Stimulated activated CD8-positive, alpha-beta memory T cell treated with anti-CD3 and anti-CD28 coated beads, Interleukin-7, amount 100 ng/mL, for 24 hours (primary cell): ENCODE measurements around the gene ATP6V1G1.
"Not testable (repeated sequence)": the region's sequence is repeated elsewhere in the genome, so short reads cannot be mapped to it uniquely, and the experiment has no call there.

Experiments used
- DNase-seq: peaks from one replicate; pipeline ENCODE4 v3.0.0-alpha.2; 2020; ENCODE audit warnings: low read depth

Gene ATP6V1G1

DNA sequence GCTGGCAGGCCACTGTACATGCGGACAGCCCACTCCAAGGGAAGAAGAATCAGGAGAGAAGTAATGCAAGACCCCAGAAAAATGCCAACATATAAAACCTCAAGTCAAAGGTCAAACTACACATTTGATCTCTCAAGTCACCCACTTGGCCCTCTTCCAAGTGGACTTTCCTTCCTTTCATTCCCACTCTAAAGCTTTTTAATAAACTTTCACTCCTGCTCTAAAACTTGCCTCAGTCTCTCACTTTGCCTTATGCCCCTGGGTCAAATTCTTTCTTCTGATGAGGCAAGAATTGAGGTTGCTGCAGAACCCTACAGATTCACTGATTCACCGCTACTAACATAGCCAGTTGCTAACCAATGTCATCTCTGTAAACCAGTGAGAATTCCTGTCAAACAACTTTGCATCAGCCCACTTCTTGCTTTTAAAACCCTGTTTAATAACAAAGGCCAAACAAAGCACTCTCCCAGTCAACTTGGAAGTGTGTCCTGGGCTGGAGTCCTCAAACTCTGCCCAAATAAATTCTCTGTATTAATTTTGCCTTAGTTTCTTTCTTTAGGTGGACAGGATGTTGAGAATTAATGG lies 6.9 kb upstream of the ATP6V1G1 start:
- DNase-seq, result no peak

DNA sequence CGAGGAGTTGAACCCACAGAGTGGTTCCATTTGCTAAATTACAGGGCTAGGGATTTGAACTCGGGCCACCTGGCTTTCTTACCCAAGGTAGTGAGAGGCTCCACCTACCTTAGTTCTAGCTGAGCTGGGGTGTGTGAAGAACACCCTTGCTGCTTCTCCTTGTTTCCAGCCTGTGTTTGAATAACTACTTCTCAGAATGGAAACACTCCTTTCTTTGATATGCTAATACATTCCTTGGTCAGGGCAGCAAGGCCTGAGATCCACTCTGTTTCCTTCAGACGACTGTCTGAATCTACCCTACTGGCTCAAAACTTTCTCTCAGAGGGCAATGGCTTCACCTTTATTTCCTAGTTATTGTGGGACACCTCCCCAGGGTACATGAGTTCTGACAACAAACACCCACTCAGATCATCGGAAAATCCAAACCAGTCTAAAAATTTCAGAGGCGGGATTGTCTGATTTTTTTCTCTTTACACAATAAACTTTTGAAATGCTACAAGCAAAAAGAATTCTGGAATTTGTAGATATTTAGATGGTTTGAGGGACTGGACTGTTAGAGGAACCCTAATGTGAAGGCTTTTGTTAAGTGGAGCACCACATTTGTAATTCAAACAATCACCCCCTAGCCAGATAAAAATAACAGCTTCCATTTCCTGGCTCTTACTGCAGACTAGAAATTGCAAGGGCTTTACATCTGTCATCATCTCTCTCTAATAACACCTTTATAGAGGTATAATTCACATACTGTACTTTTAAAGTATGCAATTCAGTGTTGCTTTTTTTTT lies 4.0 kb upstream of the ATP6V1G1 start:
- no peak for DNase-seq

DNA sequence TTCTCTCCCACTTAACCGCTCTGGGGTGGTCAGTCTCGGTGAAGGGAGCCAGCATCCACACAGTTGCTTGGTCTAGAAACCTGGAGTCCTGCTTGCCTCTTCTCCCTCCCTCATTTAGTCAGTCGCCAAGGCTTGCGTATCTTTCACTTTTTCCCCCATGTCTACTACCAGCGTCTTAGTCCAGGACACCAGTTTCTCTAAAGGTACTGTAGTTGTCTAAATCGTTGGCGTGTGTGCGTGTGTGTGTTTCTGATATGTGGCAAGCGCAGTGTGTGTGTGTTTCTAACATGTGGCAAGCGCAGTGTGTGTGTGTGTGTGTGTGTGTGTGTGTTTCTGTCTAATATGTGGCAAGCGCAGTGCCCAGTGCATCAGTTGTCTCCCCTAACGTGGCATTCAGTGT lies 641 bp downstream of the ATP6V1G1 start:
- no peak for DNase-seq

DNA sequence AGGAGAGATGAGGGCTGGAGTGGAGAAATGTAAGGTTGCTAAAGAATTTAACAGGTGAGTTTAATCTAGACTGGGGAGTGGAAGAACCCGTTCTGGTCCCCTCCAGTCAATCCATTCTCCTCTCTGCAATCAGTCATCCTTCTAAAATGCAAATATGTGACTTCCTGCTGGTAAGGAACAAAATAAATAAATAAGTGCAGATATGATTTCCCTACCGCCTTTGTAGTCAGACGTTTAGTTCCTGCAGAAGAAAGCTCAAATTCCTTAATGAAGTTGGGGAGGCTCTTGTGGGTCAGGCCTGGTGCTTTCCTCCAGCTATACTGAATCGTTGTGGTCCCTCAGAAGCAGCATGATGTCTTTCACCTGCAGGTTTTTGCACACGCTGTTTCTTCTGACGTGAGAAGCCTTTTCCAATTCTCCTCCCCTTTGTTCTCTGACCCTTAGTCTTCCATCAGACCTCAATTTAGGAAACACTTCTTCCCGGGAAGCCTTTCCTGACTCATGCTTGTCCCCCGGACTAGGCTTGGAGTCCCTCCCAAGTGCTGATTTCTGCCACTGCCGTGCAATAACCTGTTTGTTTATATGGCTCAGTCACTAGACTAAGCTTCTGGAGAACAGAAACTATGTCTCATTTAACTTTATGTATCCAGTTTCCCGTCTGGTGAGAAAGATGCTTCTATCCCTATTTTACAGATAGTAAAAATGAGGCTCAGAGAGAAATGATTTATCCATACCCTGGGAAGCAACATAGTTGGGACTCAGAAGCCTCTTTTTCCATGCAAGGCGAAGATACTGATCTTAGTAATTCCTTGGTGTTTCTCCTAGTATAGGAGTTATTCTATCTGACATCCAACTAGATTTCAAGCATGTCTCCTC lies 1.3 kb downstream of the ATP6V1G1 start:
- DNase-seq, result no peak

DNA sequence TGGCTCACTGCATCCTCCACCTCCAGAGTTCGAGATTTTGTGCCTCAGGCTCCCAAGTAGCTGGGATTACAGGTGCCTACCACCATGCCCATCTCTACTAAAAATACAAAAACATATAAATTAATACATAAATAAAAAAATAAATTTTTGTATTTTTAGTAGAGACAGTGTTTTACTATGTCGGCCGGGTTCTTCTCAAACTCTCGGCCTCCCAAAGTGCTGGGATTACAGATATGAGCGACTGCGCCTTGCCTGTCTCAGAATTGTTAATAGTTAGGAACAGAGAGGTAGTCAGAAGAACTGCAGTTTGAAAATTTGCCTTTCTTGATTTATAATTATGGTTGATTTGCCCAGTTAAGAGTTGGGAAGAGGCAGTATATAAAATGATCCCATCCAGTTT lies 2.8 kb downstream of the ATP6V1G1 start:
- no peak for DNase-seq

DNA sequence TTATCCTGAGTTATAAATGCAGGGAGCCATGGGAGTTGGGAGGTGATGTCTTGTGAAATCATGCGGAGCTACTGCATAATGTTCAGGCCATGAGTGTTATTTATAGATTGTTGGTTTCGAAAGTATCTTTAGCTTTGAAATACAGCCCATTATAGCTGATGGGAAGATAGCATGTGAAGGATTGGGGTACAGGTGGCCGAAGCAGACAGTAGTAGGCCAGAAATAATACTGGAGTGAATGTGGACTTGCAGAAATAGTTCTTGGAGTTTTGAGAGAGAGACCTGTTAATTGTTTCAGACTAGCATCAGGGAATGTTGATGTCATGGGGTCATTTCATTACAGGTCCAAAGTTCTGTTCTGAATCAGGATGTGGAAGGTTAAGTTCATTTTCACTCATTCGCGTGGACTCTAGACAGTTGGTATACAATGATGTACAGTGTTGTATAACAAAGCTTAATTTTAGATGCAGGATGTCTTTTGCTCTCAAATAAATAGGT lies 3.8 kb downstream of the ATP6V1G1 start:
- DNase-seq, result no peak

DNA sequence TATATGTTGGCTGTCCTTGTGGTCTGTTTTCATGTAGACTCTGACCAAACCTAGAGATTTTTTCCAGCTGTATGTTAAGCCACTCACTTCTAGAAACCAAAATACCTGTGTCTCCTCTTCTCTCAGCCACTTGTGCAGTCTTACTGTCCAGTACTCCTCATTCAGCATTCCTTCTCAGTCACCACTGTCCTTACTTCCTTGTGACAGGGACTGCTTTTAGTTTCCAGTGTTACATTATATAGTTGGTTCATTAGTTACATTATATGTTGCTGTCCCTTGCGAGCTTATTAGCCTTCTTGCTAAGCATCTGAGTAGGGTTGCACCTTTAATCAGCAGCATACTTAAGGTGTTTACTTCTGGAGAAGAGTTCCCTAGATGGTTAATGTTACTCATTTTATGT lies 4.3 kb downstream of the ATP6V1G1 start:
- no peak for DNase-seq

DNA sequence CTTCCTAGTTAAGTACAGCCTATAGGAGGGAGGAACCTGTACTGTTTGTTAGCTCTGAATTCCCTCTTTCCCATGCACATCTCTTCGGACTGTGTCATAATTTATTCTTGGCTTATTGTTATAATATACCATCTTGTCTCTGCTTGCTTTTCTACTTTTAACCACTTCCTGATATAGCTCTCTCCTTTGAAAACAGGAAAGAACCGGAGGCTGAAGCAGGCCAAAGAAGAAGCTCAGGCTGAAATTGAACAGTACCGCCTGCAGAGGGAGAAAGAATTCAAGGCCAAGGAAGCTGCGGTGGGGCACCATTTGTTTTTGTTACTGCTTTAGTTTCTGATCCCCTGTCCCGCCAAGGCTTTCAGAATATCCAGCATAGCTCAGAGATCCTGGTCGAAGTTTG lies 4.8 kb downstream of the ATP6V1G1 start:
- DNase-seq, result no peak

DNA sequence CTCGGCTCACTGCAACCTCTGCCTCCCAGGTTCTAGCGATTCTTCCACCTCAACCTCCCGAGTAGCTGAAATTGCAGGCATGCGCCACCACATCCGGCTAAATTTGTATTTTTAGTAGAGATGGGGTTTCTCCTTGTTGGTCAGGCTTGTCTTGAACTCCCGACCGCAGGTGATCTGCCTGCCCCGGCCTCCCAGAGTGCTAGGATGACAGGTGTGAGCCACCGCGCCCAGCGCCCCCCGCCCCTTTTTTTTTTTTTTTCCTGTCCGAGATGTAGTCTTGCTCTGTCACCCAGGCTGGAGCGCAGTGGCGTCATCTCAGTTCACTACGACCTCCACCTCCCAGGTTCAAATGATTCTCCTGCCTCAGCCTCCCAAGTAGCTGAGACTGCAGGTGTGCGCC lies 6.6 kb downstream of the ATP6V1G1 start:
- no peak for DNase-seq

DNA sequence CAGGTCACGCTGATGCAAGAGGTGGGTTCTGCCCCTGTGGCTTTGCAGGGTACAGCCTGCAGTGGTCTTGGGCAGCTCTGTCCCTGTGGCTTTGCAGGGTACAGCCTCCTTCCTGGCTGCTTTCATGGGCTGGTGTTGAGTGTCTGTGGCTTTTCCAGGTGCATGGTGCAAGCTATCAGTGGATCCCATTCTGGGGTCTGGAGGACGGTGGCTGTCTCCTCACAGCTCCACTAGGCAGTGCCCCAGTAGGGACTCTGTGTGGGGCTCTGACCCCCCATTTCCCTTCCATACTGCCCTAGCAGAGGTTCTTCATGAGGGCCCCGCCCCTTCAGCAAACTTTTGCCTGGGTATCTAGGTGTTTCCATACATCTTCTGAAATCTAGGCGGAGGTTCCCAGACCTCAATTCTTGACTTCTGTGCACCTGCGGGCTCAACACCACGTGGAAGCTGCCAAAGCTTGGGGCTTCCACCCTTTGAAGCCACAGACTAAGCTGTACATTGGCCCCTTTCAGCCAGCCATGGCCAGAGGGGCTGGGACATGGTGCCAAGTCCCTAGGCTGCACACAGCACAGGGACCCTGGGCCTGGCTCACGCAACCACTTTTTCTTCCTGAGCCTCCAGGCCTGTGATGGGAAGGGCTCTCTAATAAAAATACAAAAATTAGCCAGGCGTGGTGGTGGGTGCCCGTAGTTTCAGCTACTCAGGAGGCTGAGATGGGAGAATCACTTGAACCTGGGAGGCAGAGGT lies 13.1 kb downstream of the ATP6V1G1 start:
- not testable (repeated sequence) for DNase-seq

DNA sequence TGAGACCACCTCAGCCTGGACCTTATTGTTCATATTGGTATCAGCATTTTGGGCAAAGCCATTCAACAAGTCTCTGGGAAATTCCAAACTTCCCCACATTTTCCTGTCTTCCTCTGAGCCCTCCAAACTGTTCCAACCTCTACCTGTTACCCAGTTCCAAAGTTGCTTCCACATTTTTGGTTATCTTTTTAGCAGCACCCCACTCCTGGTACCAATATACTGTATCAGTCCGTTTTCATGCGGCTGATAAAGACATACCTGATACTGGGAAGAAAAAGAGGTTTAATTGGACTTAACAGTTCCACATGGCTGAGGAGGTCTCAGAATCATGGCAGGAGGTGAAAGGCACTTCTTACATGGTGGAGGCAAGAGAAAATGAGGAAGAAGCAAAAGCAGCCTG lies 14.2 kb downstream of the ATP6V1G1 start:
- not testable (repeated sequence) for DNase-seq

DNA sequence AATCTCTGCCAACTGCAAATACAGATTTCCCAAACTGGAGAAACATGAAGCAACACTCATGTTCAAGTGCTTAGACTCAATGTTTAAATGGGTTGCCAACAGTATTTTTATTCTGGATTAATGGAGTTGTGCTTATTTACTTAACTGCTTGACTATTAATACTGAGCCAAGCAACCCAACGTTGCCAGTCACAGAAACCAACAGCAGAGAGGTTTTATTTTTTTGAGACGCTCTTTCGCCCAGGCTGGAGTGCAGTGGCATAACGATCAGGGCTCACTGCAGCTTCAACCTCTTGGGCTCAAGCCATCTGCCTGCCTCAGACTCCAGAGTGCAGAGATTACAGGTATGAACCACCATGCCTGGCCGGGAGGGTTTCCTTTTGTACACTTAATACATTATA lies 15.1 kb downstream of the ATP6V1G1 start:
- DNase-seq, result no peak

DNA sequence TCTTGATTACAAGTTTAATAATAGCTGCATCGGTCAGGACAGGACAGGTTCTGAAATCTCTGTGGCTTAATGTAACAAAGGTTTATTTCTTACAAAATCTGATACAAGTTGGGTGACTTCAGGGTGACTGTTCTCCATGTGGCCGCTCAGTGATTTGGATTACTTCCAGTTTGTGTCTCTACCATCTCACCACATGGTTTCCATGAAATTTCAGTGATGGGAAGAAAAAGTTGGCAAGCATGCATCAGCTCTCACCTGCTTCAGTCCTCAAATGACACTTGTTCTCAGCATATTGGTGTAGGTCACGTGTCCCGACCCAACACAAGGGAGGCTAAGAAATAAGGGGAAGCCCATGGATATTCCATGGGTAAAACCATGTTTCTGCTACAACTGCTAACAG lies 15.7 kb downstream of the ATP6V1G1 start:
- DNase-seq, result no peak

DNA sequence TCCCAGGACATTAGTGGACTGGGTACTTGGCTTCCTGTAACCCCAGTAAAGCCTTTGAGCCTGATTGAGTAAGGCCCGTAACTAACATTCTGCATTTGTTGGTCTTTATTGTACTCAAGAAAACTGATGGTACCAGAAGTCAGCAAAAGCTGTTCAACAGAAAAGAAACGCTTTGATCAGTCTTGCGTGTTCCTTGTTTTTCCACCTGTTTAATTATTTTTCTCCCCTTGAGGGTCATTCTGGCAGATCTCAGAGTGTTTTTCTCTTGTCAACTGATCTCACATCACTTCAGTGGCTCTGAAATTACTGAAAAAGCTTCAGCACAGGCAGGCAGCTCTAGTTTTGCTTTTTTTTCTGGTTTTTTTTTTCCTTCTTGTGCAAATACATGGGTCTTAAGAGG lies 17.4 kb downstream of the ATP6V1G1 start:
- DNase-seq, result no peak

DNA sequence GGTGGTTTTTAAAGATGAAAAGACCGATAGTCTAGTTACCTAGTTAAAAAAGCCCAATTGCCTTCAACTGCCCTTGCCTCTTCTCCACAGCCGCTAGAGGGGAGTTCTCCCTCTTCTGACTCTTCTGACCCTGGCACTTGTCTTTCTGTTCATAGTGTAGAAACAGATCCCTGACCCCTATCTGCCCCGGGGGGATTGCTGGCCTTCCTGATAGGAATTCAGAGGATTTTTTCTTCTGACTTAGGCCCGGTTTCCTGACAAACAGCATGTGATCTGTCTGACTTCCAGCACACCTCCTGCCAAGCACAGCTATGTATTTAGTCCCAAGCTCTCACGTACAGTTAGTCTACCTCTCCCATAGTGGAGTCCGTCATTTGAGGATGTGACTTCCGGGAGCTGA lies 18.5 kb downstream of the ATP6V1G1 start:
- no peak for DNase-seq

DNA sequence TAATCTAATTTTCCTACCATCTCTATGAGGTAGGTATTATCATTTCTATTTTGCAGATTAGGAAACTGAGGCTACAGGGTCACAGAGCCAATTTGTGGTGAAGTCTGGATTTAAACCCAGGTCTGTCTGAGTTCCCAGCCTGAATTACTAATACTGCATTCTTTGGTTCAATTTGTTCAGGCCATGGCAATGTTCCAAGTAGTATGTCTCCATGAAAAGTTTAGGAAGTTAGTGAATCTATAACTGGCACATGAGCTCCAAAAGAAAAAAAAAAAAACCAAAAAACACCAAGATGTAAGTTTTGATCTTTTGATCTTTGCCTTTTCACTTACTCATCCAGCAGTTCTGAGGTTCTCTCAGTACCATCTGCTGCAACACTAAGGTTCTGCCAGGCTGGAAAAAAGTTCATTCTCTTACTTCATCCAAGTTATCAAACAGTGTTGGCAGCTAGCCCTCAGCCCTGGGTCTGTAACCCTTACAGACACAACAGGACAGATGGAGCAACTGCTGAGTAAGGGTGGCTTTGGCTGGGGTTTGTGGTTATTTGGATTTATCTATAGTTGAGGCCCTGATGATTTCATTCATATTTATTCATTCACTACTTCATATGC lies 19.1 kb downstream of the ATP6V1G1 start:
- no peak for DNase-seq

DNA sequence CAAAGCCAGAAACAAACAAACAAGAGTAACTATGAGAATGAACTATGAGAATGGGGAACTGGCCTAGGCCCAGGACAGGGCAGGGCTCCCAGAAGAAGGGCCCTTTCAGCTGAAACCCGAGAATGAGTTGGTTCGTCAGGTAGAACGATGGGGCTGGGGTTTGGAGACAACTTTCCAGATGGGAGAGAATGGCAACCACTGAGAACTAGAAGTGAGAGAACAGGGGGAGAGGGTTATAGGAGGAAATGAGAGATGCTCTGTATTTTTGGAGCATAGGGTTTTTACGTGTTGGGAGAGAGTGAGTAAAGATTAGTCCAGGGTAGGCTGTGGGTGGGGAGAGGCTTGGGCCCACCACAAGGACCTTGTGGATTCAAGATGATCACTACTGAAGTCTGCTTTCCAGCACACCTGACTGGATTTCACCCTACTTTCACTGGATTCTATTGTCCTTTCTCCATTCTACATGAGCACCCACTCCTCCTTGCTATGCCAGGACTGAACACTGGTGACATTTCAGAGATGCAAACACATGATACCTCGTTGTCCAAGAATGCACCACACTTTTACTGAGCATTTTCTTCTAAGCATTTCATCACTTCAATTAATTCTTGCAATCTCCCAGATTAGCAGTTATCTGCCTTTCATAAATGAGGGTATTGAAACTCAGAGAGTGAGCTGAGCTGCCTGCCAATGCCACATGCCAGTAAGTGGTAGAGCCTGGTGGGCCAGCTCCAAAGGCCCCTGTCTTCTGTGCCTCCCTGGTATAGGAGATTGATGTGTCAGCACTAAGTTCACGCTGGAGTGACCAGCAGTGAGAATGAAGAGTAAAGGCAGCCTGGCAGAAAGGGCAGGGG lies 20.3 kb downstream of the ATP6V1G1 start:
- no peak for DNase-seq

DNA sequence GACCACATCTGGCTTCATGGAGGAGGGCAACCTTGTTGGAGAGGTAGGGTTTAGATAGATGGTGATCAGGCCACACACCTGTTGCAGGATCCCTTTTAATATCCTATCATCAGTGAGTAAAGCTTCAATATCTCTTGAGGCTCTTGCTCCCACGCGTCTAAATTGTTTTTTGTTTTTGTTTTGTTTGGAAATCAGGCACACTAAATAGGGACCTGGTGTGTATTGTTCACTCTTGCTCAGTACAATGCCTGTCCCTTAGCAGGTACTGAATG lies 20.9 kb downstream of the ATP6V1G1 start:
- no peak for DNase-seq

DNA sequence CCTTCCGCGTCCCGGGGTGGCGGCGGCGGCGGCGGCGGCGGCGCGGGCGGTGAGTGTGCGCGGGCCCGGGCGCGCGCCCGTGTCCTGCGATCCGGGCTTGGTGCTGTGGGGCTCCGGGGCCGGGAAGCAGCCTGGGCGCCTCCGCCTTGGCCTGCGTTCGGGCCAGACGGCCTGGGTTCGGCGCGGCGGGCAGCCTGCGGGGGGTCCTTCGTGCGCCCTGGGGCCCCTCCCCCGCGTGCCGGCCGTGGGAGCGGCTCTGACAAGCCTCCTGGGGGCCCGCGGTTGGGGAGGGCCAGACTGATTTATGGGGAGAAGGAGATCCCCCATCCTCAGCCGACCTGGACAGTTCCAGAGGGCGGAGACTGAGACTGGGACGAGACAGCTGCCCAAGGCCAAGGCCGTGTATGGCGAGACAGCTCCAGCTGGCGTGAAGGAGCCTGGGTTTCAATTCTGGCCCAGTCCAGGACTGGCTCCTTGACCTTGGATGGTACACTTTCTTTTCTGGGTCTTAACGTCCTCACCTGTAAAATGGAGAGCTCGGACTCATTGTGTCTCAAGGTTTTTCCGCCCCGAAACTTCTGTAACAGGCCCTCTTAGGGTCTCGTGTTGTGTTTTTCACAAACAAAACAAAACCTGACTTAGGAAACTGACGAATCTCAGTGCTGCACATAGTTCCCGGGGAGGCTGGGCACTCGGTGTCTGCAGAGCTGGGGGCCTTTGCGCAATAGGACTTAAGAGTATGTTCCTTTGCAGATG lies 24.1 kb downstream of the ATP6V1G1 start:
- DNase-seq, result no peak

DNA sequence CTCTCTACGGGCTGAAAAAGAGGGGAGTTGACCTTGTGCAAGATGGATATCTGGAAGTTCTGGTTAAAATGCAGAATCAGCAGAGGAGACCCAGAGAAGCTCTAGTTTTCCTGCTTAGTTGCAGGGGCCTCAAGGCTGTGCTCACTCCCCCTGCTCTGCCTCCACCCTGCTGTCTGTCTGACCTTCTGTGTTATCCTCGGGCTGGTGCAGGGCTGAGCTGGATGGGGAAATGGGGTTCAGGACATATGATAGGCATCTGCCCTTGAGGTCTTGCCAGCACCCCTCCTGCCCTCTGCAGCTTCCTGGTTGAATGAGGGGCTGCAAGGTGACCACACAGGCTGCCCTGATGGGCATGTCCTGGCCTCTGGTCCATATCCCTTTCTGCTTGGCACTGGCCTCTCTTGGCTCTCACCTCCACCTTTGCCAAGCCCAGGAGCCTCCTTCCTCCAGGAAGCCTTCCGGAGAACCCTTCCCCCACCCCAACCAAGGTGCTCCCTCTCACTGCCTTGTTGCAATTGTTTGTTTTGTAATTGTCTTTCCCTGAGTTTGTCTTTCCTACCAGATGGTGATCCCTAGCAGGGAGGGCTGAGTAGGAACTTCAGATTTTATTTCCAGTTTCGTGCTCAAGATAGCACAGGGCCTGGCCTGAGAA lies 24.8 kb downstream of the ATP6V1G1 start:
- no peak for DNase-seq
